Measurements from ENCODE around the gene AGAP3.

- TF ChIP-seq POLR2A (IDR thresholded peaks at IDR 0.05) = no peak
- TF ChIP-seq, protein P1, sequence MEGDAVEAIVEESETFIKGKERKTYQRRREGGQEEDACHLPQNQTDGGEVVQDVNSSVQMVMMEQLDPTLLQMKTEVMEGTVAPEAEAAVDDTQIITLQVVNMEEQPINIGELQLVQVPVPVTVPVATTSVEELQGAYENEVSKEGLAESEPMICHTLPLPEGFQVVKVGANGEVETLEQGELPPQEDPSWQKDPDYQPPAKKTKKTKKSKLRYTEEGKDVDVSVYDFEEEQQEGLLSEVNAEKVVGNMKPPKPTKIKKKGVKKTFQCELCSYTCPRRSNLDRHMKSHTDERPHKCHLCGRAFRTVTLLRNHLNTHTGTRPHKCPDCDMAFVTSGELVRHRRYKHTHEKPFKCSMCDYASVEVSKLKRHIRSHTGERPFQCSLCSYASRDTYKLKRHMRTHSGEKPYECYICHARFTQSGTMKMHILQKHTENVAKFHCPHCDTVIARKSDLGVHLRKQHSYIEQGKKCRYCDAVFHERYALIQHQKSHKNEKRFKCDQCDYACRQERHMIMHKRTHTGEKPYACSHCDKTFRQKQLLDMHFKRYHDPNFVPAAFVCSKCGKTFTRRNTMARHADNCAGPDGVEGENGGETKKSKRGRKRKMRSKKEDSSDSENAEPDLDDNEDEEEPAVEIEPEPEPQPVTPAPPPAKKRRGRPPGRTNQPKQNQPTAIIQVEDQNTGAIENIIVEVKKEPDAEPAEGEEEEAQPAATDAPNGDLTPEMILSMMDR (IDR thresholded peaks at IDR 0.05) = no peak
- no peak for TF ChIP-seq EP300 (IDR thresholded peaks at IDR 0.05; ENCODE audit: low read depth)
Observed at GRCh38 chr7:151140826-151141225, 54.6 kb downstream of the AGAP3 start.
